Mucosa of descending colon (tissue), 3 donors: ENCODE results near the gene USP34. TPM values are rescaled to one million over a fixed set of nuclear protein-coding genes. Genes with fewer than 3 reads are reported as not detected.
A peak's percentile ranks its signal among the peaks of the same experiment; 100 is the strongest.
"Not testable (repeated sequence)": the region's sequence is repeated elsewhere in the genome, so short reads cannot be mapped to it uniquely, and the experiment has no call there.

ENCODE experiments used
- ATAC-seq: fragments of 200-7000 bp; cut with Tn5 transposase; one replicate; pipeline ENCODE4 v1.9.1; 2020; ENCODE audit warnings: mild to moderate bottlenecking, moderate library complexity
- DNase-seq, 3 donors: peaks; one replicate each; pipeline ENCODE4 v3.0.0-alpha.2; 2020
- H3K36me3 ChIP-seq: fragments of 200-600 bp; one replicate; pipeline ENCODE4 v1.8.0; 2021; ENCODE audit warnings: low read depth, mild to moderate bottlenecking
- H3K4me1 ChIP-seq: fragments of 200-600 bp; one replicate; pipeline ENCODE4 v1.8.0; 2021; ENCODE audit warnings: low read depth, mild to moderate bottlenecking
- H3K4me3 ChIP-seq: fragments of 200-600 bp; one replicate; pipeline ENCODE4 v1.8.0; 2021; ENCODE audit warnings: mild to moderate bottlenecking
- H3K9me3 ChIP-seq: fragments of 200-600 bp; one replicate; pipeline ENCODE4 v1.8.0; 2021; ENCODE audit warnings: mild to moderate bottlenecking
- intact Hi-C, 2 donors: fragments of 100-400 bp; cut with DNase I in 1 of 2; cut with micrococcal nuclease in 1 of 2; formaldehyde crosslinking; loops; one replicate each; pipeline versions ENCODE4 v1.11.0 to v1.11.1; 2022; cut with DNase I, micrococcal nuclease
- total RNA-seq, 3 donors: library from RNA; stranded (reverse); fragmentation: NEBNext Ultra II Directional in 2 of 3; extraction: Animal tissue kit (Norgen Biotek cat#: 25700) in 2 of 3; gene quantifications; one replicate each; pipeline versions ENCODE4 v1.2.1 to v1.2.4, GENCODE V29; 2021 to 2023
- TF ChIP-seq, protein P1 (sequence below): fragments of 200-600 bp; IDR thresholded peaks from one replicate; pipeline ENCODE4 v1.8.0; 2022; ENCODE audit warnings: antibody characterized with exemption, mild to moderate bottlenecking
- donor health status: DM: no; HTN: no; CAD: no; lungs with moderate emphysema.
- donor health status: DM: no; HTN: no; CAD: no.
- donor health status: DM: no; HTN: yes; CAD: no.

The USP34 gene
- total RNA-seq, 3 donors from 2014 or later = 67.9 to 132 (median 88.4) TPM

DNA sequence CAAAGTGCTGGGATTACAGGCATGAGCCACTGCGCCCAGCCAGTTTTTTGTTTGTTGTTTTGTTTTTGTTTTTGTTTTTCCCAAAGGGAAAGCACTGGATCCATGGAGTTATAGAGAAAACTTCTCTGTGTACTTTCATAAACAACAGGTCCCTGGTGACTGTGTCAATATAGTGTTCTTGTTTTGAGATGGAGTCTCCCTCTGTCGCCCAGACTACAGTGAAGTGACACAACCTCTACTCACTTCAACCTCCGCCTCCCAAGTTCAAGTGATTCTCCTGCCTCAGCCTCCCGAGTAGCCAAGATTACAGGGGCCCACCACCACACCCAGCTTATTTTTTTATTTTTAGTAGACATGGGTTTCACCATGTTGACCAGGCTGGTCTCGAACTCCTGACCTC is 16.5 kb downstream of the USP34 start:
- ATAC-seq (no peak), DNase-seq (no peak)
- H3K4me3 ChIP-seq = no peak overlapping the region
- TF ChIP-seq, protein P1, sequence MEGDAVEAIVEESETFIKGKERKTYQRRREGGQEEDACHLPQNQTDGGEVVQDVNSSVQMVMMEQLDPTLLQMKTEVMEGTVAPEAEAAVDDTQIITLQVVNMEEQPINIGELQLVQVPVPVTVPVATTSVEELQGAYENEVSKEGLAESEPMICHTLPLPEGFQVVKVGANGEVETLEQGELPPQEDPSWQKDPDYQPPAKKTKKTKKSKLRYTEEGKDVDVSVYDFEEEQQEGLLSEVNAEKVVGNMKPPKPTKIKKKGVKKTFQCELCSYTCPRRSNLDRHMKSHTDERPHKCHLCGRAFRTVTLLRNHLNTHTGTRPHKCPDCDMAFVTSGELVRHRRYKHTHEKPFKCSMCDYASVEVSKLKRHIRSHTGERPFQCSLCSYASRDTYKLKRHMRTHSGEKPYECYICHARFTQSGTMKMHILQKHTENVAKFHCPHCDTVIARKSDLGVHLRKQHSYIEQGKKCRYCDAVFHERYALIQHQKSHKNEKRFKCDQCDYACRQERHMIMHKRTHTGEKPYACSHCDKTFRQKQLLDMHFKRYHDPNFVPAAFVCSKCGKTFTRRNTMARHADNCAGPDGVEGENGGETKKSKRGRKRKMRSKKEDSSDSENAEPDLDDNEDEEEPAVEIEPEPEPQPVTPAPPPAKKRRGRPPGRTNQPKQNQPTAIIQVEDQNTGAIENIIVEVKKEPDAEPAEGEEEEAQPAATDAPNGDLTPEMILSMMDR = no peak
- intact Hi-C loops = no loop called here
- H3K36me3 ChIP-seq = no peaks in the 10 kb centered on the region
- no peaks in the 10 kb centered on the region for H3K9me3 ChIP-seq
- H3K4me1 ChIP-seq = no peaks in the 10 kb centered on the region

DNA sequence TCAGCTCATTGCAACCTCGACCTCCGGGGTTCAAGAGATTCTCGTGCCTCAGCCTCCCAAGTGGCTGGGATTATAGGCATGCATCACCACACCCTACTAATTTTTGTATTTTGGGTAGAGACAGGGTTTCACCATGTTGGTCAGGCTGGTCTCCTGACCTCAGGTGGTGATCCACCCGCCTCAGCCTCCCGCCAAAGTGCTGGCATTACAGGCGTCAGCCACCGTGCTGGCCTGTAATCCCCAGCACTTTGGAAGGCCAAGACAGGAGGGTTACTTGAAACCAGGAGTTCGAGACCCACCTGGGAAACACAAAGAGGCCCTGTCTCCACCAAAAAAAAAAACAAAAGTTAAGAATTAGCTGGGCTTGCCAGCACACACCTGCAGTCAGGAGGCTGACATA is 18.5 kb downstream of the USP34 start:
- TF ChIP-seq, protein P1 = no peak
- H3K36me3 ChIP-seq = no peaks in the 10 kb centered on the region
- no peak overlapping the region for H3K4me3 ChIP-seq
- DNase-seq = peak in 1 of 3 donors; percentile 7
- H3K9me3 ChIP-seq = no peaks in the 10 kb centered on the region
- intact Hi-C loops = no loop called here
- H3K4me1 ChIP-seq = no peaks in the 10 kb centered on the region
- no peak for ATAC-seq

DNA sequence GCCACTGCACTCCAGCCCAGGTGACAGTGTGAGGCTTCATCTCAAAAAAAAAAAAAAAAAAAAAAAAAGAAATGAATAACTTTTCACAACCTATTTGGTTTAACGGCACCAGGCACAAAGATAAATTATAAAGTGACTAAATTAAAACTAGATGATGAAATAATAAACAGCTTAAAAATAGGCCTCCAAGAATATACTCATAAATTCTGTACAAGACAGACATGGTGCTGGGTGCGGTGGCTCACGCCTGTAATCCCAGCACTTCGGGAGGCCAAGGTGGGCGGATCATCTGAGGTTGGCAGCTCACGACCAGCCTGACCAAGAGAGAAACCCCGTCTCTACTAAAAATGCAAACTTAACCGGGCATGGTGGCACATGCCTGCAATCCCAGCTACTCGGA is 19.7 kb downstream of the USP34 start:
- TF ChIP-seq, protein P1 = no peak
- Histone ChIP-seq H3K4me1 (peaks cover 6% of the 10 kb centered on the region), H3K9me3 (no peaks in the 10 kb centered on the region), H3K4me3 (no peak overlapping the region), H3K36me3 (no peaks in the 10 kb centered on the region)
- intact Hi-C loops = no loop called here
- DNase-seq = peak in 1 of 3 donors; percentile 16
- ATAC-seq = no peak

DNA sequence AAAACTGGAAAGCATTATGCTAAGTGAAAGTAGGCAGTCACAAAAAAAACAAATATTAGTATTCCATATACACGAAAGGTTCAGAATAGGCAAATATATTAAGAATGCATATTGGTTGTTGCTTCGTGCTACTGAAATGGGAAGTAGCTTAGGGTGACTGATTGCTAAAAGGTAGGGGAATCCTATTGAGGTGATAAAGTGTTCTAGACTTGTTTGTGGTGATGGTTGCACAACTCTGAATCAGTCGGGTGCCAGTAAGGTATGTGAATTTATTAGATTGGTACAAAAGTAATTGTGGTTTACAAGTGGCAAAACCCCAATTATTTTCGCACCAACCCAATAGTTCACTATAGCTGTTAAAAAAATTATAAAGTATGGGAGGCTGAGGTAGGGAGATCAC is 20.7 kb downstream of the USP34 start:
- Histone ChIP-seq H3K4me3 (no peak overlapping the region), H3K9me3 (no peaks in the 10 kb centered on the region), H3K4me1 (peaks cover 8% of the 10 kb centered on the region), H3K36me3 (no peaks in the 10 kb centered on the region)
- TF ChIP-seq, protein P1 = no peak
- intact Hi-C loops = no loop called here
- ATAC-seq (no peak), DNase-seq (no peak)

DNA sequence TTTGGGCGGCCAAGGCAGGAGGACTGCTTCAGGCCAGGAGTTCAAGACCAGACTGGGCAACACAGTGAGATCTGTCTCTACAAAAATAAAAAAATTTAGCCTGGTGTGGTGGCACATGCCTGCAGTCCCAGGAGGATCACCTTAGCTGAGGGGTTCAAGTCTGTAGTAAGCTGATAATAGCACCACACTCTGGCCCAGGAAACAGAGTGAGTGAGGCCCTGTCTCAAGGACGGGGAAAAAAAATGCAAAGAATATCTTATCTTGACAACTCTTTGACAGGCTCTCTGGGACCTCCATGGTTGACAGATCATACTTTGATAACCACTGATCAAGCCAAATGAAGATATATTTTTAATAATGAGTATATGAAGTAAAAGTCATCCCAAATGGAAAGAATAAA is 22.7 kb downstream of the USP34 start:
- TF ChIP-seq, protein P1 = no peak
- Histone ChIP-seq H3K4me1 (peaks cover 19% of the 10 kb centered on the region), H3K4me3 (no peak overlapping the region), H3K36me3 (no peaks in the 10 kb centered on the region), H3K9me3 (no peaks in the 10 kb centered on the region)
- ATAC-seq (no peak), DNase-seq (no peak)
- intact Hi-C loops = no loop called here

DNA sequence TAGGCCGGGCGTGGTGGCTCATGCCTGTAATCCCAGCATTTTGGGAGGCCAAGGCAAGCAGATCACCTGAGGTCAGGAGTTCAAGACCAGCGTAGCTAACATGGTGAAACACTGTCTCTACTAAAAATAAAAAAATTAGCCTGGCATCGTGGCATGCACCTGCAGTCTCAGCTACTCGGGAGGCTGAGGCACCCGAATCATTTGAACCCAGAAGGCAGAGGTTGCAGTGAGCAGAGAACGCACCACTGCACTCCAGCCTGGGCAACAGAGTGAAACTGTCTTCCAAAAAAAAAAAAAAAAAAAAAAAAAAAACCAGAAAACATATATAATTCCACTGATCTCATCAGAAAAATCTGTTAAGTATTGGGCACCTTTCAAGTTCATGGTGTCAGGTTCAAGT is 23.9 kb downstream of the USP34 start:
- H3K4me3 ChIP-seq, ATAC-seq: not testable (repeated sequence)

More for the DNA sequence above, 23.9 kb downstream of the USP34 start:
- peak in 1 of 3 donors; percentile 7 for DNase-seq
- H3K4me1 ChIP-seq = peaks cover 19% of the 10 kb centered on the region
- H3K9me3 ChIP-seq, intact Hi-C loops, H3K36me3 ChIP-seq: not testable (repeated sequence)
